ENCODE data around the gene RHNO1.

- TF ChIP-seq EZH2 (IDR thresholded peaks at IDR 0.05; ENCODE audit: borderline replicate concordance, low read depth, low read length, poor library complexity, severe bottlenecking), result no peak
- no peak for TF ChIP-seq CTCF (conservative IDR thresholded peaks at IDR 0.05; ENCODE audit: low read depth, low read length)
Observed at GRCh38 chr12:2891240-2892053, 14.4 kb downstream of the RHNO1 start.
